Large intestine (tissue), 3 donors: ENCODE results near the gene CORIN. TPM values are rescaled to one million over a fixed set of nuclear protein-coding genes. Genes with fewer than 3 reads are reported as not detected.
"Not testable (repeated sequence)": the region's sequence is repeated elsewhere in the genome, so short reads cannot be mapped to it uniquely, and the experiment has no call there.

Source experiments
- DNase-seq, 2 donors: peaks; one replicate each; pipeline versions ENCODE4 v3.0.0 to v3.0.0-alpha.2; 2013
- H3K27ac ChIP-seq: one replicate; pipeline ENCODE4 v1.5.1; 2013; ENCODE audit warnings: low read length
- H3K27me3 ChIP-seq: 2 replicates; pipeline ENCODE4 v1.6.1; 2013; ENCODE audit warnings: low read length; ENCODE audit not compliant: control insufficient read depth, insufficient read depth
- H3K36me3 ChIP-seq: 2 replicates; pipeline ENCODE4 v1.6.1; 2013; ENCODE audit warnings: low read length; ENCODE audit not compliant: control insufficient read depth, insufficient read depth
- H3K4me1 ChIP-seq: one replicate; pipeline ENCODE4 v1.6.1; 2013; ENCODE audit warnings: low read length; ENCODE audit not compliant: control insufficient read depth, insufficient read depth
- H3K4me3 ChIP-seq: one replicate; pipeline ENCODE4 v1.5.1; 2013; ENCODE audit warnings: low read length
- H3K9me3 ChIP-seq: one replicate; pipeline ENCODE4 v1.6.1; 2013; ENCODE audit warnings: mild to moderate bottlenecking, low read depth, low read length, moderate library complexity; ENCODE audit not compliant: control insufficient read depth
- WGBS: methylation state at CpG from one replicate; pipeline ENCODE4 v1.1.5; 2013; ENCODE audit warnings: low lambda C conversion rate; ENCODE audit not compliant: insufficient coverage; 5-methylcytosine and 5-hydroxymethylcytosine counted together
- polyA plus RNA-seq: library from polyadenylated mRNA; unstranded; fragments of 120-200 nt; gene quantifications from one replicate; pipeline ENCODE4 v1.2.1, GENCODE V29; 2013

Gene CORIN
- polyA plus RNA-seq, 1 donor, result 0.42 TPM

- Histone ChIP-seq H3K27ac (no peak overlapping the region), H3K27me3 (peaks cover 3% of the 10 kb centered on the region), H3K9me3 (no peaks in the 10 kb centered on the region), H3K4me1 (no peaks in the 10 kb centered on the region), H3K36me3 (no peaks in the 10 kb centered on the region), H3K4me3 (no peak overlapping the region)
- DNase-seq, result no peak
- WGBS, result 70% methylated on average over 1 of the region's 6 CpGs
Measured at GRCh38 chr4:47713129-47713834, 124.6 kb downstream of the CORIN start.

GRCh38 chr4:47711646-47712045 lies 126.2 kb downstream of the CORIN start:
- Histone ChIP-seq H3K4me3 (no peak overlapping the region), H3K27ac (no peak overlapping the region)

GRCh38 chr4:47711183-47711582 lies 126.7 kb downstream of the CORIN start:
- no peaks in the 10 kb centered on the region for H3K36me3 ChIP-seq
- H3K4me1 ChIP-seq, result no peaks in the 10 kb centered on the region
- H3K27me3 ChIP-seq, result no peaks in the 10 kb centered on the region
- H3K9me3 ChIP-seq, result no peaks in the 10 kb centered on the region
- H3K27ac ChIP-seq, result no peak overlapping the region
- H3K4me3 ChIP-seq, result no peak overlapping the region
- no CpG with 5 or more reads among the region's 4 CpGs for WGBS
- DNase-seq, result no peak

More at GRCh38 chr4:47711646-47712045, 126.2 kb downstream of the CORIN start:
- Histone ChIP-seq H3K27me3 (no peaks in the 10 kb centered on the region), H3K9me3 (no peaks in the 10 kb centered on the region), H3K36me3 (no peaks in the 10 kb centered on the region), H3K4me1 (no peaks in the 10 kb centered on the region)
- WGBS, result no CpG with 5 or more reads among the region's 3 CpGs
- no peak for DNase-seq

- not testable (repeated sequence) for DNase-seq, H3K27me3 ChIP-seq, H3K4me1 ChIP-seq, H3K27ac ChIP-seq, H3K36me3 ChIP-seq, H3K4me3 ChIP-seq, H3K9me3 ChIP-seq
- WGBS, result no CpG with 5 or more reads among the region's 18 CpGs
Measured at GRCh38 chr4:47706352-47706751, 131.5 kb downstream of the CORIN start.

GRCh38 chr4:47705326-47705981 lies 132.4 kb downstream of the CORIN start:
- Histone ChIP-seq H3K4me1 (no peaks in the 10 kb centered on the region), H3K9me3 (no peaks in the 10 kb centered on the region), H3K27me3 (peaks cover 1% of the 10 kb centered on the region), H3K36me3 (no peaks in the 10 kb centered on the region), H3K4me3 (no peak overlapping the region), H3K27ac (no peak overlapping the region)
- WGBS, result 60% methylated on average over 2 of the region's 7 CpGs
- DNase-seq, result no peak

GRCh38 chr4:47704693-47705325 lies 133.1 kb downstream of the CORIN start:
- H3K36me3 ChIP-seq, result no peaks in the 10 kb centered on the region
- whole genome bisulfite sequencing, result 78% methylated on average over 3 of the region's 11 CpGs
- H3K27me3 ChIP-seq, result peaks cover 3% of the 10 kb centered on the region
- peak in 1 of 2 donors; percentile 39 for DNase-seq
- no peak overlapping the region for H3K4me3 ChIP-seq
- H3K9me3 ChIP-seq, result no peaks in the 10 kb centered on the region
- no peaks in the 10 kb centered on the region for H3K4me1 ChIP-seq
- H3K27ac ChIP-seq, result no peak overlapping the region

- H3K27ac ChIP-seq, result no peak overlapping the region
- H3K36me3 ChIP-seq, result no peaks in the 10 kb centered on the region
- peaks cover 5% of the 10 kb centered on the region for H3K27me3 ChIP-seq
- no peaks in the 10 kb centered on the region for H3K9me3 ChIP-seq
- WGBS, result 80% methylated on average over 1 of the region's 7 CpGs
- DNase-seq, result peak in 1 of 2 donors; percentile 8
- H3K4me1 ChIP-seq, result no peaks in the 10 kb centered on the region
- no peak overlapping the region for H3K4me3 ChIP-seq
Measured at GRCh38 chr4:47703956-47704355, 133.9 kb downstream of the CORIN start.

GRCh38 chr4:47703008-47703407 lies 134.9 kb downstream of the CORIN start:
- WGBS, result no CpG with 5 or more reads among the region's 5 CpGs
- no peak for DNase-seq
- Histone ChIP-seq H3K27ac (no peak overlapping the region), H3K36me3 (no peaks in the 10 kb centered on the region), H3K9me3 (no peaks in the 10 kb centered on the region), H3K4me1 (no peaks in the 10 kb centered on the region), H3K27me3 (peaks cover 5% of the 10 kb centered on the region), H3K4me3 (no peak overlapping the region)

GRCh38 chr4:47701286-47701685 lies 136.6 kb downstream of the CORIN start:
- H3K27me3 ChIP-seq, result peaks cover 5% of the 10 kb centered on the region
- no peak overlapping the region for H3K4me3 ChIP-seq
- no peak overlapping the region for H3K27ac ChIP-seq
- H3K4me1 ChIP-seq, result no peaks in the 10 kb centered on the region
- DNase-seq, result no peak
- H3K9me3 ChIP-seq, result no peaks in the 10 kb centered on the region
- no peaks in the 10 kb centered on the region for H3K36me3 ChIP-seq

- H3K36me3 ChIP-seq, result no peaks in the 10 kb centered on the region
- DNase-seq, result no peak
- H3K27me3 ChIP-seq, result peaks cover 7% of the 10 kb centered on the region
- H3K4me3 ChIP-seq, result no peak overlapping the region
- H3K4me1 ChIP-seq, result no peaks in the 10 kb centered on the region
- H3K9me3 ChIP-seq, result no peaks in the 10 kb centered on the region
- no CpG with 5 or more reads among the region's 3 CpGs for WGBS
- H3K27ac ChIP-seq, result no peak overlapping the region
Measured at GRCh38 chr4:47698837-47699236, 139.0 kb downstream of the CORIN start.
